Stimulated activated CD8-positive, alpha-beta memory T cell treated with anti-CD3 and anti-CD28 coated beads, Interleukin-7, amount 100 ng/mL, for 1 hour (primary cell): ENCODE data around the gene SFRP5.

Experiments used
- DNase-seq, 2 donors: peaks; one replicate each; pipeline ENCODE4 v3.0.0-alpha.2; 2020; ENCODE audit warnings: low read depth in 2 of 2

SFRP5 gene

DNA sequence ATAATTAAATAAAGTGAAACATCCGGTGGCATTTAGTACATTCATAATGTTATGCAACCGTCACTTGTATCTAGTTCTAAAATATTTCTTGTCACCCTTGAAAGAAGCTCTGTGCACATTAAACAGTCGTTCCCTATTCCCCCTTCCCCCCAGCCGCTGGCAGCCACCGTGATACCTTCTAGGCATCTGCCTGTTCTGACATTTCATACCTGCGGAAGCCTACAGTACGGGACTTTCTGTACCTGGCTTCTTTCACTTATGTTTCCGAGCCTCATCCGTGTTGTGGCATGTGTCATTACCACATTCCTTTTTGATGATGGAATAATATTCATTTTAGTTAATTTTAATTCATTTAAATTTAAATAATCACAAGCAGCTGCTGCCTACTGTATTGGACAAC, 13.9 kb upstream of the SFRP5 start:
- no peak for DNase-seq

DNA sequence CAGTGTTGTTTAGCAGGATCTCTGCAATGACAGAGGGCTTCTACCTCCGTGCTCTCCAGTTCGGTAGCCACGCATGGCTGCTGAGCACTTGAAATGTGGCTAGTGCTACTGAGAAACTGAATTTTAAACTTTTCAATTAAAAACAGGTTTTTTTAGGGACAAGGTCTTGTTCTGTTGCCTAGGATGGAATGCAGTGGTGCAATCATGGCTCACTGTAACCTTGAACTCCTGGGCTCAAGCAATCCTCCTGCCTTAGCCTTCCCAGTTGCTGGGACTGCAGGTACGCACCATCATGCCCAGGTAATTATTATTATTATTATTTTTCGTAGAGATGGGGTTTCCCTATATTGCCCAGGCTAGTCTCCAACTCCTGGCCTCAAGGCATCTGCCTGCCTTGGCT, 13.4 kb upstream of the SFRP5 start:
- DNase-seq = no peak

DNA sequence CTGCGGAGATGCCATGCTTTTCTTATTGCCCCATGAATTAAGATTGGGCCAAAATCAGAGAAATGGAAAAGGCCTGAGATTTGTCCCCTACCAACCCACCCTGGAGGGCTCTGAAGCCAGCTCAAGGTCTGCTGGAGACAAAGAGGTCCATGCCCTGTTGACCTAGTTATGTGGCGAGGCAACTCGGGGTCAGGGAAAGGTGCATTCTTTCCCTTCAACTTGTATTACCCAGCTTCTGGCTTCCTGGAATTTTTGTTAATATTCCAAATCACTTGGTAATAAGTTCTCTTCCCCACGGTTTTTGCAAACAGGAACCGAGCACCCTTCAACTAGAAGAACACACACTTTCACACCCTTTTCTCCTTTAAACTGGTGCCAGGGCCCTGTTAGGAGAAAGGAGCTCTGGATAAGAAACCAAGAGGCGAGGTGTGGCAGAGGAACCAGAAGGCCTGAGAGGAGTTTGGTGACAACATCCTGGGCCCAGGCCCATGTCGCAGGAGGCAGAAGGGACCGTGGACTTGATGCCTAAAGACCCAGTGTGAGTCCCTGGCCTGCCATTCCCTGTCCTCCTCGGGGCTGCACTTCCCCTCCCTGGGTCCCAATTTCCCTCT, 12.5 kb upstream of the SFRP5 start:
- DNase-seq = no peak

DNA sequence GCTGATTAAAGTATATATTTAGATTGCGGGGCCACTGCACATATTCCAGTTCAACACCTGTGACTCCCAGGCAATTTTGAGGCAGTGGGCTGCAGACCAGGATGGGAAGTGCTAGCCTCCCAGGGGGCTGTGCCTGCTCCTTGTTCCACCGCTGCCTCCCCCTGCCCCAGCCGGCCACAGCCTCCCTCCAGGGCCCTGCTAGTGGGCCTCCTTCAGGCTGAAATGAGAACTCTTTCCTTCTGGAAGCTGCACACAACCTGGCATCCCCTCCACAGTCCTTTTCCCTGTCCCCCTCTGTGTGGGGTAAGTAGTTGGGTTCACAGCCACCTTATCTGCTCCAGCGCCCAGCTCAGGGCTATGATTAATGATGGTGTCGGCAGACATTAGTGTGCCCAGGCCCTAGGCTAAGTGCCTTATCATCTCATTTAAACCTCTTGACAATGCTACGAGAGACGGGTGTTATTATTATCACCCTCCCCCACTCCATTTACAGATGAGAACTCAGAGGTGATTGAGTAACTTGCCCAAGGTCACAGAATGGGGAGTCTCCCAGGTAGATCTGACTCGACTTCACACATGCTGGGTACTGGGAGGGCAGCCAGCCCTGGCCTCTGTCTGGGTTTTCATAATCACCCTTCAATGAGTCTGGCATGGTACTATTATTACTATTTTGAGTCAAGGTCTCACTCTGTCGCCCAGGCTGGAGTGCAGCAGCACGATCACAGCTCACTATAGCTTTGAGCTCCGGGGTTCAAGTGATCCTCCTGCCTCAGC, 10.8 kb upstream of the SFRP5 start:
- DNase-seq = no peak

DNA sequence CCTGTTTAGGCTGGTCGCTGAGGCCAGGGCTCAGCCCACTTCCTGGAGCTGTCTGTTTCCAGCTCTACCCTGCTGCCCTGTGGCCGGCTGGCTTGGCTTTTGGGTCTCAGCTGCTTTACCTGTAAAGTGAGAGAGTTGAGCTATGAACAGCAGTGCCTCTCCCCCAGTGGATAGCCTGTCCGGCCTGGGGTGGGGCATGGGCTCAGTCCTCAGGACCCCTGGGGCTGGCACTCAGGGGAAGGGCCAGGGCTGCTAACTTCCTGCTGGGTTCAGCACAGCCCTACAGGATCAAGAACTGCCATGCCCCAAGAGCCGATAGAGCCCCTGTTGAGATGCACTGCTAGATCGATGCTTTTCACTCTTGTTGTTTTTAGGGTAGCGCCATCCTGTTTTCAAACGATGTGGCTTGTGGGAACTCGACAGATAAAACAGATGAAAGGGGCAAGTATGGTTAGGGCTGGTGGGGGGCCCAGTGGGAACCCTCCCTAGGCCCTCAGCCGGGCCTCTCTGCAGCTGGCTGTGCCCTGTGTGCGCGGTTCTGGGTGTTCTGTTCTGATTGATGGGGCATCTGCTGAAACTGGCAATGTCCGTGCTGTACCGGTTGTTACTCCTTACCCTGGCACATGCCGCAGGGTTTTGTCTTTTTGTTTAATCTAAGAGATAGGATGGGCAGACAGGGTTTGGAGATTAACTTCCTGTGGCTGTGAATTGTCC, 10.0 kb upstream of the SFRP5 start:
- DNase-seq = no peak

DNA sequence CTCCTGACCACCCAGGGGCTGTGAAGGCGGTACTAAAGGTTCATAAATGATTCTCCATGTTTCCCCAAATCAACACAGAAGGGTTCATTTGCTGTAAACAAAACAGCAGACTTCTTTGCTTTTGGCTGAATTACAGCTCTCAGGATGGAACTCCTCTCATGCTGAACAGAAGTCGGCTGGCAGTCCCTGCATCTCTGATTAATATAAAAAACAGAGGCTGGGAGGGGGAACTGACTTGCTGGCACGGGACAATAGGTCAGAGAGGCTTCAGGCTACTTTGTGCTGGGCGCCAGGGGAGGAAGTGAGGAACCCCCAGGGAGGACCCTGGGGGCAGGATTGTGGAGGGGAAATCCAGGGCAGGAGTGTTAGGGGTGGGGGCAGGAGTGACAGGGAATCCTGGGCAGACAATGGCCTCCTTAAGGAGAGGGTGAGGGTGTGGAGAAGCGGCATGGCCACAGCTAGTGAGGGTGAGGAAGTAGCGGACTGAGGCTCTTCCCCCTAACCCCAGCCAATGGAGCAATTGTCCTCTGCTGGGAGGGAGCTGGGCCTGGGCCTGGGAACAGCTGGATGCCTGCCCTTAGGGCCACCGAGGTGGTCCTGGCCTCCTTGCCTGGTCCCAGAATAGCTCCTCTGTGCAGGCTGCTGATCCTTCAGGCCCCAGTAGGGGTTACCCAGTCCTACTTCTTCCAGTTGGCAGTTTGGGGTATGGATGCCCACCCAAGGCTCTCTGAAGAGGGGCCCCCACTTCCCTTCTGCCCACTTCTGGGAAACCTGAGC, 9.2 kb upstream of the SFRP5 start:
- DNase-seq = no peak

DNA sequence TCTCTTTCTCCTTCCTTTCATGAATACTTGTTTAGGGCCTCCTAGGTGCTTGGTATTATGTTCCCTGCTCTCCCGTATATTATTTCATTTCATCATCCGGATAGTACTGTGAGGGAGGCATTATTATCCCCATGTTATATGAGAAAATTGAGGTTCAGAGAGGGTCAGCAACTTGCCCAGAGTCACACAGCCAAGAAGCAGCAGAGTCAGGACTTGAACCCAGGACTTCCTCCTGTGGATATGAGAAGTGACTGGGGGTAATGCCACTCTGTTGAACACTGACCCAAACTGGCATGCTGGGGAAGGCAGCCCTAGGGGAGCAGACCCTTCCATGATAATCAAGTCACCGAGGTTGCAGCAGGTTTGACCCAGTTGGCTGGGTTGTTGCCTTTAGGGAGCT, 8.2 kb upstream of the SFRP5 start:
- DNase-seq = no peak

DNA sequence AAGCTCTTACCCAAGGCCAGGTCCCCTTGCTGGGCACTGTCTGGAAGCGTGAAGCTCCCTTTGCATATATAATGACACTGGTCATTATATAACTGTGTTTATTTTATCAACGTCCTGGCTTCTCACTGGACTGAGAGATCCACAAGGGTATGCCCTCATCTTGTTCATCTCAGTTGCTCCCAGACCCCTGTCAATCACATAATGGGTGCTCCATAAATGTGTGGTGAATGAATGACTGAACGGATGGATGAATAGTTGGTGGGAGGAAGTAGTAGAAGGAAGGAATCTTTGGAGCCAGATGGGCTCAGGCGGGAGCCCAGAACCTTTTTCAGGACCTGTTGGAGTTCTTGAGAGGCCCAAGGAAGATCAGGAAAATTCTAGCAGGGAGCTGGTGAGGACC, 7.7 kb upstream of the SFRP5 start:
- no peak for DNase-seq

DNA sequence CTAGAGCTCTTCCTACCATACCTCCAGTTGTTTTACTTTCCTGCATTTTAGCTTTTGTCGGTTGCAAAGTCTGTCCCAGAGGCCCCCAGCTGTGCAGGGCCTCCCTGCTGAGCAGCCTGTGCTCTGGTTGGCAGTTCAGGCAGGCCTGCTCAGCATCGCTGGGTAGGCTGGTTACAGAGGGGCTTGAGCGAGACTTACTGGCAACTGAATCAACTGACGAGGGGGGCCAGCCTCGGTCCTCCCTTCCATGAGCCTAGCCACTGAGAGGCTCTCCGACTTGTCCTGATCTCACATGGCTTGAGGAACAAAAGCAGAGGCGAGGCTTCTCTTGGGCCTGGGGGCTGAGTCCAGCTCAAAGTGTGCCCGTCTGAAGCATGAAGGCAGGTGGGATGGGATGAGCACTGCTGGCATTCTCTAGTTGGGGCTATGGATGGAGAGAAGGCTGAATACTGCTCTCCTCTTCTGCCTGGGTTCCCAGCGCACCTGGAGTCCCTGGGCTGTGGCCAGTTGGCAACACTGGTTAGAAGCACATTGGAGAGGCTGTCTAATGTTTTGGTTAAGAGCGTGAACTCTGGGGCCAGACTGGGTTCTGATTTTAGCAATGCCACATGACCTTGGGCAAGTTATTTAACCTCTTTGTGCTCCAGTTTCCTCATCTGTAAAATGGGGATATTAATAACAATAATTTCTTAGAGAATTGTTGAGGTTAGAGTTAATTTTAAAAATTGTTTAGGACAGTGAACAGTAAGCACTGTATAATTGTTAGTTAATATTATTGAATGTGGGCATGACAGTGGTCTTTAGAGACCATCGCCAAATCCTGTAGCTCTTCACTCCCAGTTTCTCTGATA, 6.9 kb upstream of the SFRP5 start:
- no peak for DNase-seq

DNA sequence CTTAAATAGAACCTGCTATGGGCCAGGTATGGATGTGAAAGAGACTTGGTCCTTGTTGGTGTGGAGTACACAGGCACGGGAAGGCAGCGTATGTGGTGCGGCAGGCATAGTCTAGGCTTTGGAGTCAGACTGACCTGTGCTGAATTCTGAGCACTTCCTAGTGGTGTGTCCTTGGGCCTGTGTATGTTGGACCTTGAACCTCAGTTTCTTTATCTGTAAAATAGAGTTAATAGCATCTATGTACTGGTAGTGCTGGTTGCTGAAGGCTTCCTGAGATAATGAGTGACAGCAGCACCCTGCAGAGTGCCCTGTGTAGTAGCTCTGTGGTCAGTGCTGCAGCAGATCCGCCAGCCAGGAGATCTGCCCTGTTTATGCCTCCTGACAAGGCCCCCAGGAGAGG, 5.3 kb upstream of the SFRP5 start:
- DNase-seq = no peak

DNA sequence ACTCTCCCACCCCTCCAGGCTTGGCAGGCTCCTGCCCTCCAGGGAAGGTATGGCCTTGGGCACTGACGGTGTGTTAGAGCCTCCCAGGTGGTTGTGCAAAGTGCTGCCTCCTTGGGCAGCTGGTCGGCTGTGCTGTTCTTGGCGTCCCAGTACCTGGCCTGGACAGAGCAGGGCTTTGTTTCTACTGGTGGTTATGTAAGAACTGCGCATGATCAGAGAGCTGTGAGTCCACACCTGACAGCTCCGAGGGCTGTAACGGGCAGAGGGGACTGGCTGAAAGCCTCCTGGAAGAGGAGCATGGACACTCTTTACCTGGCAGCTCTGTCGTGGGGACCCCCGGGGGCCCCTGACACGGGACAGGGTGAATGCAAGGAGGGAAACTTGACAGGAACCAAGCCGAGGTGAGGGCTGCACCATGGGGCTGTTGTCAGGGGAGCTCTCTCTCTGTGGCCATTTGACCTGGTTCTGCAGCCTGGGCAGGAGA, 3.1 kb upstream of the SFRP5 start:
- DNase-seq = no peak

DNA sequence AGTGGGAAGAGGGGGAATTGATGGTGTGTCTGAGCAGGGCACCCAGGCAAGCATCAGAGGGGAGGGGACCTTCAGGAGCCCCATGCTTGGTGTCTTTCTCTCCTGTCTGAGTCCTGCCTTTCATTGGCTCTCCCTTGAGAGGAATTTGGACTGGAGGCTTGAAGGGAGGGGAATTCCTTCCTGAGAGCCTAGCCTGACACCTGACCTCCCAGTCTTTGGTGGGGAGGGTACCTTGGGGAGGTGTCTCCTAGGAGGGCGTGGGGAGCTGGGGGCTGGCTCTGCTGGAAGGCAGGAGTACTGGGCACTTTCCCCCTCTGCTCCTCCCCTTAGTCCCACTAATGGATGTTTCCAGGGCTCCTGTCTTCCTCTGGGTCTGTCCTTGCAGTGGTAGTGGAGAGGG, 1.3 kb upstream of the SFRP5 start:
- DNase-seq = no peak

DNA sequence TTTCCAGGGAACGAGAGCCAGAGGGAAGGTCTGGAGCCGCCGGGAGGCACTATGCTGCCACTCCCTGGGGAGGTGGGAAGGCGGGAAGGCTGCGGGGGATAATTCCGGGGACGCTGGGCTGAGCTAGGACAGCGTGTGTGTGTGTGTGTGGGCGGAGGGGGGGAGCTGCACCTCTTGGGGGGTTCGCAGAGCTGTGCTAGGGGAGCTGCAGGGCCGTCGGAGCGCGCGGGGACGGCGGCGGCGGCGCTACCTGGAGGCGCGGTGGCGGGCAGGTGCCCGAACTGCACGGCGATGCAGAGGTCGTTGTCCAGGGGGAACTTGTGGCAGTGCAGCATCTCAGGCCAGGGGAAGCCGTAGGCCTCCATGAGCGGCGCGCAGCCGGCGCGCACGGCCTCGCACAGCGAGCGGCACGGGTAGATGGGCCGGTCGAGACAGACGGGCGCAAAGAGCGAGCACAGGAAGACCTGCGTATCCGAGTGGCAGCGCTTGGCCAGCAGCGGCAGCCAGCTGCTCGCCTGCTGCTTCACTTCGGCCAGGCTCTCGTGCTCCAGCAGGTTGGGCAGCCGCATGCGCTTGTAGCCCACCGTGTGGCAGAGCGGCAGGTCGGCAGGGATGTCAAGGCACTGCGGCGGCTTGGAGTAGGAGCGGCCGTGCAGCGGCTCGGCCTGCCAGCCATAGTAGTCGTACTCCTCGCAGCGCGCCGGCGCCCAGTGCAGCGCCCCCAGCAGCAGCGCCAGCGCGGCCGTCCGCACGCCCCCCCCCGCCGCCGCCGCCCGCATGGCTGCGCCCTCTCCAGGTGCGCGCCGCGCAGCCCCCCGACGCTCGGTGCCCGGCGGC, 526 bp downstream of the SFRP5 start:
- no peak for DNase-seq

DNA sequence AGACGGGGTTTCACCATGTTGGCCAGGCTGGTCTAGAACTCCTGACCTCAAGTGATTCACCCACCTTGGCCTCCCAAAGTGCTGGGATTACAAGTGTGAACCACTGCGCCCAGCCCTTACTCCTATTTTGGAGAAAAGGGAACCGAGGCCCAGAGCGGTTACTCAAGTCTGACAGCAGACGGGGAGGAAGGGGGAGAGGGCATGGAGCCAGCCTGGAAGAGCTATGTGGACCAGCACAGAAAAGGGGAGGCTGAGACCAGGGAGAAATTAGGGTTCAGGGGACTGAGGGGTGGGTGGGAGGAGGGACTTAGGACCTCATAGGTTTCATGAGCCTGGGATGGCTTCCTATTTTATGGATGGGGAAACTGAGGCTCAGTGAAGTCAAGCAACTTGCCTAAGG, 1.5 kb downstream of the SFRP5 start:
- DNase-seq = no peak

DNA sequence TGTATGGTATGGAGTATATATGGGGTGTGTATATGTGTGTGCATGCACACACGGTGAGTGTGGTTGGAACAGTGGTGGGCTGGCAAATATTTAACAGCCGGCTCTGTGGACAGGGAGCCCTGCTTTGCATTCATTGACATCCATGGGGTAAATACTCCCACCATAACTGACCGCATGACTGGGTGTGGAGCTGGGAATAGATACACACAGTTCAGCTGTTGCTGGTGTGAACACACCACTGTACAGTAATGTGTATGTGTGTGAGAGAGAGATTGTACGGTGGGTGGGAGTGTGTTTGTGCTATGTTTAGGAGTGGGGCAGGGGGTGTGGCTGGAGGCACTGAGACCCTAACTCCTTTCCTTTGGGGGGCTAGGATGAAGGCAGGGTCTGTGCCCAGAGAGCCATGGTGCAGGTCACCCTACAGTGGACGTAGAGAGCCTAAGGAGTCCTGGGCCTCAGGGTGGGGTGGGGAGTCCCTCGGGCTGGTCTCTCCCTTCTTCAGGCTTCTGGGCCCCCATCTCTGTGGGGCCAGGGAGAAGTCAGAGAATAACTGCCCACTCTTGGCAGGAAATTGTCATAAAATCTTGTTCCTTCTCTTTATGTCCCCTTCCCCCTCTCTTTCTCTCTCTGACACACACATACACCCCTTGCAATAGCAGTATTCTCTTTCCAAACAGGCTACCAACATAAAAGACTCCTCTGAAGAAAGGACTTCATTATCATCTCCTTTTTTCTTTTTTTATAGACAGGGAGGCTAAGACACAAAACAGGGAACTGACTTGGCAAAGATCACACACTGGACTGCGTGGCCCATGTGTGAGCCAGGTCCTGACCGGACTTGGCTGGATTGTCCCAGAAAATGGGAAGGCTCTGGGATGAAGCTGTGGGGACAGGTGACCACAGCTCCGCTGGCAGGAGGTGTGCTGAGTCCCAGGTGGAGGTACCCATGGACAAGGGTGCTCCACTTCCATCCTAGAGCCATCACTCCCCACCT, 3.2 kb downstream of the SFRP5 start:
- no peak for DNase-seq

DNA sequence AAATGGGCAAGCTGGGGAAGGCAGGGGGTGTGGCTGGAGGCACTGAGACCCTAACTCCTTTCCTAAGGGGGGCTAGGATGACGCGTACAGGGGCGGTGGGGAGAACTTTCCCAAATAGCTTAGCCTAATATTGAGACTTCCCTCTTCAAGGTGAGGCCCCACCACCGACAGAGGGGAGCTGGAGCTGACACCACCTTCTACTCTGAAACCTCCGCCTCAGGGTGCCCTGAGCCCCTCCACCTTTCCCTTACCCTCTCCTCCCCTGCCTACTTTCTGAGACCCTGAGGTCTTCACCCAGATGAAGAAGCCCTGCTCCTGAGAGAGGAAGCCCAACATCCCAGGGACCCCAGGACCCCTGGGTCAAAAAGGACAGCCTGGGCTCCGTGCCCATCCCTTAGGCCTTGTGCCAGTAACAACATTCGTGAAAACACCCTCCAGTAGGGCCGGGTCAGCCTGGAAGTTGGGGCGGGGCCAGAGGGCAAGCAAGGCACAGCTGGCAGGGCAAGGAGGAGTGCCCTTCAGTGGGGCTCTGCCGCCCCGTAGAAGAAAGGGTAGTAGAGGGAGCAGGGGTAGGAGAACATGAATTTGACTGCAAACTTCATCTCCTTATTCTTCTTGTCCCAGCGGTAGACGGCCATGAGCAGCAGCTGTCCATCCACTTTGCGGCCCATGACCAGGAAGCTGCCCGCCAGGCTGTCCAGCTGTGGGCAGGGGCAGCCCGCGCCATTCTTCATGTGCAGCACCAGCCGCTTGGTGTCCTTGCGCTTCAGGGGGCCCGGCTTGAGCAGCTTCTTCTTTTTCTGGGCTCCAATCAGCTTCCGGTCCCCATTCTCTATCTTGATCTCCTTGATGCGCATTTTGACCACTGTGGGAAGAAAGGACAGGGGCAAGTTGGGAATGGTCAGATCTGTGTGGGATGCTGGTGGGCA, 4.5 kb downstream of the SFRP5 start:
- no peak for DNase-seq

DNA sequence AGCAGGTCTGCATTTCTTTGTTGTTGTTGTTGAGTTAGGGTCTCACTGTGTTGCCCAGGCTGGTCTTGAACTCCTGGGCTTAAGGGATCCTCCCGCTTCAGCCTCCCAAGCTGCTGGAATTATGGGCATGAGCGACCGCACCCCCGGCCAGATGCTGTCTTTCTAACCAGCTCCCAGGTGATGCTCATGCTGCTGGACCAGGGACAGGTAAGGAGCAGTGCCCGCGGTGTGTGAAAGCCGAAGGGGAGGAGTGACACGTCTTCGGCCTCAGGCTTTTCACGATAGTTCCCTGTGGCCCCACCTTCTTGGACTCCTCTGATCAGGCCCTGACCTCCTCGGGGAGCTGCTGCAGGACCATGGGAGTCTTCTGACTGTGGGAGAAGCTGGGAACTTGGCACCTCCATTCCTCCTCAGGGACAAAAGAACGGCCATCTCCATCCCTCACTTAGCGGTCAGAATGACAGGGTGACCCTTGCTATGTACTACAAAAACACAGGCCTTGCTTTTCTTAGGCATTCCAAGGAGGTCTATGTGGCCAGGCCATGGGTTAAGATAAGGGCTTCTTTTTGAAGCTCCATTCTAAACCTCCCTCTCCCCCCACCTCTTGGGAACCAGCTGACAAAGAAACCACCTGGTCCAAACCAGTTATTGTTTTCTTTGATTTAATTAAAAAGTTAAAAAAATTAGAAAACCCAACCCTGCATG, 5.5 kb downstream of the SFRP5 start:
- DNase-seq = no peak
